ENCODE measurements around the gene SLC16A7.

The SLC16A7 gene

GRCh38 chr12:59636945-59637691, 41.3 kb downstream of the SLC16A7 start:
- Histone ChIP-seq H3K4me2 (ENCODE audit: insufficient read depth, low read length) (no peak overlapping the region), H3K27ac (ENCODE audit: low read length) (no peak overlapping the region), H3K79me2 (ENCODE audit: insufficient read depth, low read length) (peaks cover 13% of the 10 kb centered on the region; the same call in 1 of the 2 replicates), H3K4me3 (ENCODE audit: low read depth in 1 of 2, low read length in 2 of 2) (no peak overlapping the region), H3K9ac (ENCODE audit: low read depth, low read length) (no peak overlapping the region), H3K9me3 (ENCODE audit: insufficient read depth, low read length, severe bottlenecking) (no peaks in the 10 kb centered on the region), H3K36me3 (ENCODE audit: insufficient read depth, low read length) (no peaks in the 10 kb centered on the region), H3K4me1 (ENCODE audit: insufficient read depth, low read length) (no peaks in the 10 kb centered on the region), H2AFZ (ENCODE audit: low read depth, low read length) (no peak overlapping the region), H3K27me3 (ENCODE audit: insufficient read depth, low read length, poor library complexity) (no peaks in the 10 kb centered on the region), H4K20me1 (ENCODE audit: insufficient read depth, low read length) (peaks cover 2% of the 10 kb centered on the region; the same call in 1 of the 2 replicates)
- DNase-seq: no peak
- TF ChIP-seq EZH2 (IDR thresholded peaks at IDR 0.05; ENCODE audit: borderline replicate concordance, low read depth, low read length, severe bottlenecking) (no peak), CTCF (IDR thresholded peaks at IDR 0.05; ENCODE audit: borderline replicate concordance, extremely low read depth, low read length, poor library complexity, severe bottlenecking) (no peak)
- ATAC-seq (ENCODE audit: insufficient read depth, low read depth): no peak

- no peaks in the 10 kb centered on the region for H3K36me3 ChIP-seq (ENCODE audit: insufficient read depth, low read length)
- no peaks in the 10 kb centered on the region for H3K4me1 ChIP-seq (ENCODE audit: insufficient read depth, low read length)
- H3K27ac ChIP-seq (ENCODE audit: low read length): no peak overlapping the region
- H3K27me3 ChIP-seq (ENCODE audit: insufficient read depth, low read length, poor library complexity): no peaks in the 10 kb centered on the region
- H3K4me2 ChIP-seq (ENCODE audit: insufficient read depth, low read length): no peak overlapping the region
- no peak overlapping the region for H3K4me3 ChIP-seq (ENCODE audit: low read depth in 1 of 2, low read length in 2 of 2)
- TF ChIP-seq CTCF (IDR thresholded peaks at IDR 0.05; ENCODE audit: borderline replicate concordance, extremely low read depth, low read length, poor library complexity, severe bottlenecking) (no peak), EZH2 (IDR thresholded peaks at IDR 0.05; ENCODE audit: borderline replicate concordance, low read depth, low read length, severe bottlenecking) (no peak)
- H3K9ac ChIP-seq (ENCODE audit: low read depth, low read length): no peak overlapping the region
- no peak overlapping the region for H2AFZ ChIP-seq (ENCODE audit: low read depth, low read length)
- ATAC-seq (ENCODE audit: insufficient read depth, low read depth) (no peak), DNase-seq (no peak)
- no peaks in the 10 kb centered on the region for H3K9me3 ChIP-seq (ENCODE audit: insufficient read depth, low read length, severe bottlenecking)
- H4K20me1 ChIP-seq (ENCODE audit: insufficient read depth, low read length): peaks cover 2% of the 10 kb centered on the region; the same call in 1 of the 2 replicates
- peaks cover 13% of the 10 kb centered on the region; the same call in 1 of the 2 replicates for H3K79me2 ChIP-seq (ENCODE audit: insufficient read depth, low read length)
Measured at GRCh38 chr12:59637692-59638070, 41.9 kb downstream of the SLC16A7 start.

GRCh38 chr12:59643550-59643949, 47.7 kb downstream of the SLC16A7 start:
- DNase-seq: no peak
- no peak overlapping the region for H3K27ac ChIP-seq (ENCODE audit: low read length)

More at GRCh38 chr12:59643550-59643949, 47.7 kb downstream of the SLC16A7 start:
- Histone ChIP-seq H4K20me1 (ENCODE audit: insufficient read depth, low read length) (no peaks in the 10 kb centered on the region), H3K9ac (ENCODE audit: low read depth, low read length) (no peak overlapping the region), H2AFZ (ENCODE audit: low read depth, low read length) (no peak overlapping the region), H3K36me3 (ENCODE audit: insufficient read depth, low read length) (peaks cover 15% of the 10 kb centered on the region), H3K27me3 (ENCODE audit: insufficient read depth, low read length, poor library complexity) (no peaks in the 10 kb centered on the region), H3K79me2 (ENCODE audit: insufficient read depth, low read length) (no peaks in the 10 kb centered on the region), H3K4me2 (ENCODE audit: insufficient read depth, low read length) (no peak overlapping the region), H3K4me1 (ENCODE audit: insufficient read depth, low read length) (no peaks in the 10 kb centered on the region), H3K4me3 (ENCODE audit: low read depth in 1 of 2, low read length in 2 of 2) (no peak overlapping the region), H3K9me3 (ENCODE audit: insufficient read depth, low read length, severe bottlenecking) (peaks cover 2% of the 10 kb centered on the region)
- TF ChIP-seq EZH2 (IDR thresholded peaks at IDR 0.05; ENCODE audit: borderline replicate concordance, low read depth, low read length, severe bottlenecking): no peak
- TF ChIP-seq CTCF (IDR thresholded peaks at IDR 0.05; ENCODE audit: borderline replicate concordance, extremely low read depth, low read length, poor library complexity, severe bottlenecking): no peak
- ATAC-seq (ENCODE audit: insufficient read depth, low read depth): no peak

Data from DND-41 (cell line).